Measurements from ENCODE around the gene MARVELD2.
"Not testable (repeated sequence)": the region's sequence is repeated elsewhere in the genome, so short reads cannot be mapped to it uniquely, and the experiment has no call there.

Gene MARVELD2

DNA sequence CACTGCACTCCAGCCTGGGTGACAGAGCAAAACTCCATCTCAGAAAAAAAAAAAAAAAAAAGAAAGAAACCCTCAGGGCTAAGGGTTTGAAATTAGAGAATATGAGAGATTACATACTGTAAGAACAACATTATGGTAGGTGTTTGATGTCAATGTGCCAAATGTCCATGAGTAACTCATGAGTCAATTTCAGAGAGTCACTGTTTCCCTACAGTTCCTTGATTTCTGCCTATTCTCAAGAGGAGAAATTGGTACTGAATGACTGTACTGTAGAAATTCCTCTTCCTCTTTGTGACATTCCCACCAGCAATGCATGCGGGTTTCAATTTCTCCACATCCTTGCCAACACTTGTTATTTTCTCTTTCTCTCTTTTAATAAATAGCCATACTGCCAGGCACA lies 35.2 kb downstream of the MARVELD2 start:
- no peak for DNase-seq

DNA sequence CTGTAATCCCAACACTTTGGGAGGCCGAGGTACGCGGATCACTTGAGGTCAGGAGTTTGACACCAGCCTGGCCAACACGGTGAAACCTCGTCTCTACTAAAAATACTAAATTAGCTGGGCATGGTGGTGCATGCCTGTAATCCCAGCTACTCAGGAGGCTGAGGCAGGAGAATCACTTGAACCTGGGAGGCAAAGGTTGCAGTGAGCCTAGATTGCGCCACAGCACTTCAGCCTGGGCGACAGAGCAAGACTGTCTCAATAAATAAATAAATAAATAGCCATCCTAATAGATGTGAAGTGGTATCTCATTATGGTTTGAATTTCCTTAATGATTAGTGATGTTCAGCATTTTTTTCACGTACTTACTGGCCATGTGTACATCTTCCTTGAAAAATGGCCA lies 35.6 kb downstream of the MARVELD2 start:
- DNase-seq, result not testable (repeated sequence)

DNA sequence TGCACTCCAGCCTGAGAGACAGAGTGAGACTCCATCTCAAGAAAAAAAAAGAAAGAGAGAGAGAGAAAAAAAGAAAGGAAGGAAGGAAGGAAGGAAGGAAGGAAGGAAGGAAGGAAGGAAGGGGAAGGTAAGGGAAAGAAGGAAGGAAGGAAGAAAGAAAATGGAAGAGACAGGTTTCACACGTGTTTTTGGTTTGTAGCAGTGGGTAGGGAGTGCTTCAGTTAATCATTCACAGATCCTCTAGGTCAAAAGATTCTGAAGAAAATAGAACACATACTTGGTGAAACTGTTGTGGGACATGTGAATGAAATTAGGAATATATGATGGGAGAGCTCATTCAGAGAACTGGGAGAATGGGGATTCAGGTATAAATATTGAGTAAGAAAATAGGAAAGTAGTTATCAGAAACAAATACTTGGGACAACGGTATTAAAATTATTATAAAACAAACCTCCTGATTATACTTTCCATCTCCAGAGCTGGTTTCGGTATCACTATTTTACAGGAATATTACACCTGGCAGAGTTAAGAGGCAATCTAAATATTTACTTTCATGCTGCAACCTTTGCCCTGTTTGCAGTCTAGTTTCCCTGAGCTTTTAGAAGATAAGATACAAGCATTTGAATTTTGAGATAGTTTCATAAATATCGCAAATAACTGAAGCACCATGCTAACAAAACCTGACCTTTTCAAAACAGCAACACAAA lies 37.2 kb downstream of the MARVELD2 start:
- no peak for DNase-seq

DNA sequence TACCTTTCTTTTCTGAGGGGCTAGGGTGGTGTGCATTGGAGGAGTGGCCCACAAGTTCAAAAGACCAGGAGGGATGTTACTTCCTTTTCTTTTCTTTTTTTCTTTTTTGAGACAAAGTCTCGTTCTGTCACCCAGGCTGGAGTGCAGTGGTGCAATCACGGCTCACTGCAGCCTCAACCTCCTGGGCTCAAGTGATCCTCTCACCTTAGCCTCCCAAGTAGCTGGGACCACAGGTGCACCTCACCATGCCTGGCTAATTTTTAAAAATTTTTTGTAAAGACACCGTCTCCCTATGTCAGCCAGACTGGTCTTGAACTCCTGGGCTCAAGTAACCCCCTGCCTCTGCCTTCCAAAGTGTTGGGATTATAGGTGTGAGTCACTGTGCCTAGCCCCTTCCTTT lies 38.6 kb downstream of the MARVELD2 start:
- not testable (repeated sequence) for DNase-seq

DNA sequence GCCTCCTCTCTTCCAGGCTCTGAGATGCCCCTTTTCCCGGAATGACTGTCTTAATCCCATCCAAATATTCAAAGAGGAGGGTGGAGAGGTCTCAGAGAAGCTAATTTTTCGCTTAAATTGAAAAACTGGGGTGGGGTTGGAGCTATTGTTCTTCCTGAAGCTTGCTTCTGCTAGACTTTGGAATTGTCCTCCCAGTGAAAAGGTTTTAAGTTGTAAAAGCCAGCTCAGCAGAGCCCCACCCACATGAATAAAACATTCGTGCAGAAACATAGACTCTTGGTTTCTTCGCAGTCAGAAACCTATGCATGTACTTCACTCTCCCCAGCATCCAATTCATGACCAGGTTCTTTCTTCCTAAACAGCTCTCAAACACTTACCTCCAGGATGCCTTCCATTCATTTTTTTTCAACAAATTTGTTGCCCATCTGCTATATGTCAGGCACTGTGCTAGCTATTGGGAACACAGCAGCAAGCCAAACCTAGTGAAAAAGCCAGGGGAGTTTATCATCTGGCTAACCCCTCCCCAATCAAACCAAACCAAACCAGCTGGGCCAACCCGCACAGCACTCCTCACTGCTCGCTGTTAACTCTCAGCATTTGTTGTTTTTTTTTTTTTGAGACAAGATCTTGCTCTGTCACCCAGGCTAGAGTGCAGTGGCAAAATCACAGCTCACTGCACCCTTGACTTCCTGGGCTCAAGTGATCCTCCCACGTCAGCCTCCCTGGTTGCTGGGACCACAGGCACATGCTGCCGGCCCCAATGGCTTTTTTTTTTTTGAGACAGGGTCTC lies 39.7 kb downstream of the MARVELD2 start:
- DNase-seq, result no peak

DNA sequence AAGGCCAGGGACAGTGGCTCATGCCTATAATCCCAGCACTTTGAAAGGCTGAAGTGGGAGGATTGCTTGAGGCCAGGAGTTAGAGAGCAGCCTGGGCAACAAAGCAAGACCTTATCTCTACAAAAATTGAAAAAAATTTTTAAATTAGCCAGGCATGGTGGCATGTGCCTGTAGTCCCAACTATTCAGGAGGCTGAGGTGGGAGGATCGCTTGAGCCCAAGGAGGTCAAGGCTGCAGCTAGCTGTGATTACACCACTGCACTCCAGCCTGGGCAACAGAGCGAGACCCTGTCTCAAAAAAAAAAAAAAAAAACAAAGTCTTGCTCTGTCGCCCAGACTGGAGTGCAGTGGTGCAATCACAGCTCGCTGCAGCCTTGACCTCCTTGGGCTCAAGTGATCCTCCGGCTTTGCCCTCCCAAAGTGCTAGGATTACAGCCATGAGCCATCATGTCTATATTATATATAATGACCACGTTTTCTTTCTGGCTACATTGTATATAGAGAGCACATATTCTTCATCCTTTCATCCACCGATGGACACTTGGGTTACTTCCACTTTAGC lies 40.6 kb downstream of the MARVELD2 start:
- DNase-seq, result not testable (repeated sequence)

DNA sequence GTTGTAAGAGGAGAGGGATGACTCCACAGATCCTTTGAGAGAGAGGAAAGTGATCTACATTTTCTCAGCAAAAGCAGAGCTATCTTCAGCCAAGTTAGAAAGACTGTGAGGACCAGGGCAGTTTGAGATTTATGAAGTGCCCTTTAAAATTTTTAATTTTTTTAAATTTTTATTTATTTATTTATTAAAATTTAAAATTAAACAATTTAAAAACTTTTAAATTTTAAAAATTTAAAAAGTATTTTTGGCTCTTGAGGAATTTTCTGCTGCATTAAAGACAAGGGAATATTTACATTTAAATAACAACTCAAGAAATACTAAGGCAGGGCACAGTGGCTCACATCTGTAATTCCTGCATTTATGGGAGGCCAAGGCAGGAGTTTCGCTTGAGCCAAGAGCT lies 47.3 kb downstream of the MARVELD2 start:
- no peak for DNase-seq

DNA sequence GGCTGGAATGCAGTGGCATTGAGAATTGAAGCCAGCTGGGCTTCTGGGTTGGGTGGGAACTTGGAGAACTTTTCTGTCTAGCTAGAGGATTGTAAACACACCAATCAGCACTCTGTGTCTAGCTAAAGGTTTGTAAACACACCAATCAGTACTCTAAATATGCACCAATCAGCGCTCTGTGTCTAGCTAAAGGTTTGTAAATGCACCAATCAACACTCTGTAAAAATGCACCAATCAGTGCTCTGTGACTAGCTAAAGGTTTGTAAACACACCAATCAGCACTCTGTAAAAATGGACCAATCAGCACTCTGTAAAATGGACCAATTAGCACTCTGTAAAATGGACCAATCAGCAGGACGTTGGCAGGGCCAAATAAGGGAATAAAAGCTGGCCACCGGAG lies 51.5 kb downstream of the MARVELD2 start:
- DNase-seq, result not testable (repeated sequence)

DNA sequence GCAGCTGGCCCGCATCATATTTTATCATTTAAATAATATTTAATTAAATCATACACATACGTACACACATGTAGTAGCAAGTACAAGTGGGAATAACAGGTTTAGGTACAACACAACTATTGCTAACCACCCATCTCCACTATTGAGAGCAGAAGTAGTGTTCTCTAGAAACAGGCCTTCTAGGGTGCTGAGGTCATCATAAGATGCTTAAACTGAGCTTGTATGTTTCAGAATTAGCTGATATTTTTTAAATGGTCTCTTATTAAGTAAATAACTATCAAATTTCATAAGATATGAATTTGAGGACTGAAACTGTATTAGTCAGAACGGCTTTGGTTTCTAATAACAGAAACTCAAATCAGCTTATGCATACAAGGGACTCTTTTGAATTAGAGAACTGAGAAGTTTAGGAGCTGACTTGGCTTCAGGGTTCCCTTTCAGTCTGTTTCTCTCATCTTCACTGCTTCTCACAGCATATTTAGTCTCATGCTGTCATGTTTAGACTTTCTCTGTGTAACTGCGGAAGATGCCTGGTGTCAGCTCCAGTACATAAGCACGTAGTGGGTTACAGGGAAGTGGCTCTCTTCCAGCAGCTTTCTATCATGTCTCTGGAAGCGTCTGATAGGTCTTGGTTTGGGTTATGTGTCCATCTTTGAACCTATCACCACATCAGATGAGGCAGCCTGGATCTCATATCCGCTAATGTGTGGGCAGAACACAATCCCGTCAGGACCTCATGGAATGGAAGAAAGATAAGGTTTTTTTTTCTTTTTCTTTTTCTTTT lies 52.7 kb downstream of the MARVELD2 start:
- DNase-seq, result no peak

DNA sequence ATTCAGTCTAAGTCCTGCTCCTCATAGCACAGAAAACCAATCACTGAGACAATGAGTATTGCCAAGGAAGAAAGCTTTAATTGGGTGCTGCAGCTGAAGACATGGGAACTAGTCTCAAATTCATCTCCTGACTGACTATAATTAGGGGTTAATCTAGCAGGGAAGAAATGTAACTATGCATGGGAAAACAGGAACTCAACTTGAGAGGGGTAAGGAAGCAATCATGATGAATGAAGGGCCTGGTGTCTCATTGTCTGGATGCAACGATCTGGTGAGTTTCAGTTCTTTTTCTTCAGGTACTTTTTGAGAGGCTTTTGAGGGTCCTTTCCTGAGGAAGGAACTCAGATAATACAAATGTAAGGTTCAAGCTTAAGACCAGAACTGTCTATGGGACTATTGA lies 53.7 kb downstream of the MARVELD2 start:
- no peak for DNase-seq

DNA sequence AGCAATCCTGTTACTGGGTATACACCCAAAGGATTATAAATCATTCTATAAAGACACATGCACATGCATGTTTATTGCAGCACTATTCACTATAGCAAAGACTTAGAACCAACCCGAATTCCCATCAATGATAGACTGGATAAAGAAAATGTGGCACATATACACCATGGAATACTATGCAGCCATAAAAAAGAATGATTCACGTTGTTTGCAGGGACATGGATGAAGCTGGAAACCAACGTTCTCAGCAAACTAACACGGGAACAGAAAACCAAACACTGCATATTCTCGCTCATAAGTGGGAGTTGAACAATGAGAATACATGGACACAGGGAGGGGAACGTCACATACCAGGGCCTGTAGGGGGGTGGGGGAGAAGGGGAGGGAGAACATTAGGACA lies 56.6 kb downstream of the MARVELD2 start:
- DNase-seq, result not testable (repeated sequence)

DNA sequence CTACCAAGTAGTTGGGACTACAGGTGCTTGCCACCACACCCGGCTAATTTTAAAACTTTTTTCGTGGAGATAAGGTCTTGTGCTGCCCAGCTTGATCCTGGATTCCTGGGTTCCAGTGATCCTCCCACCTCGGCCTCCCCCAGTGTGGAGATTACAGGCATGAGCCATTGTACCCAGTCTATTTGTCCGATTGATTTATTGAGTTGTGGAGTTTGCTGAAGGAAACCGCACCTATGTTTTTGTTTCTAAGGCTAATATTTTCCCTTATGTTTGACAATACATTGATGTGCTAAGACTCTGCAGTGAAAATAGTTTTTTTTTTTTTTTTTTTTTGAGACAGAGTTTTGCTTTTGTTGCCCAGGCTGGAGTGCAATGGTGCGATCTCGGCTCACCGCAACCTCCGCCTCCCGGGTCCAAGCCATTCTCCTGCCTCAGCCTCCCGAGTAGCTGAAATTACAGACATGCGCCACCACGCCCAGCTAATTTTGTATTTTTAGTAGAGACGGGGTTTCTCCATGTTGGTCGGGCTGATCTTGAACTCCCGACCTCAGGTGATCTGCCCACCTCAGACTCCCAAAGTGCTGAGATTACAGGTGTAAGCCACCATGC lies 57.7 kb downstream of the MARVELD2 start:
- not testable (repeated sequence) for DNase-seq

DNA sequence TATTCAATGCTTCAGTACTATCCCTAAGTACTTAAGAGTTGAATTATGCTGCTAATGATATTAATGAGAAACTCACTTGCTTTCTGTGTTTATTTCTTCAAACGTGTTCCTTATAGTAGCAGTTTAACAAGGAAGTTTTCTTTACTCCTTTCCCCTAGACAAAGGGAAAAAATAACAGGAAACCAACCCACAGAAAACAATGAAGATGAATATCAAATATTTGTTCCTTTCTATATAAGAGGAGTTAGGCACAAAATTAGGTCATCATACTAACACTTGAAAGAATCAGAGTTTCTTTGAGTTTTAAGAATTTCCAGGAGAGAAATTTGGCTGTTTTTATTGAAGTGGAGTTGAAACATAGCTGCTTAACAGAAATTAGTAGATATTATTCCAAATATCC lies 62.3 kb downstream of the MARVELD2 start:
- no peak for DNase-seq

DNA sequence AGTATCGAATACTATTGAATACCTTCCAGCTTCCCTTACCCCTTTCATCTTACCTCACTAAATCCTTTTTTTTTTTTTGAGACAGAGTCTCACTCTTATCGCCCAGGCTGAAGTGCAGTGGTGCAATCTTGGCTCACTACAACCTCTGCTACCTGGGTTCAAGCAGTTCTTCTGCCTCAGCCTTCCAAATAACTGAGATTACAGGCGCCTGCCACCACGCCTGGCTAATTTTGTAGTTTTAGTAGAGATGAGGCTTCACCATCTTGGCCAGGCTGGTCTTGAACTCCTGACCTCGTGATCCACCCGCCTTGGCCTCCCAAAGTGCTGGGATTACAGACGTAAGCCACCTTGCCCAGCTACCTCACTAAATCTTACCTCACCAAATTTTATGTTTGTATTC lies 63.4 kb downstream of the MARVELD2 start:
- not testable (repeated sequence) for DNase-seq

DNA sequence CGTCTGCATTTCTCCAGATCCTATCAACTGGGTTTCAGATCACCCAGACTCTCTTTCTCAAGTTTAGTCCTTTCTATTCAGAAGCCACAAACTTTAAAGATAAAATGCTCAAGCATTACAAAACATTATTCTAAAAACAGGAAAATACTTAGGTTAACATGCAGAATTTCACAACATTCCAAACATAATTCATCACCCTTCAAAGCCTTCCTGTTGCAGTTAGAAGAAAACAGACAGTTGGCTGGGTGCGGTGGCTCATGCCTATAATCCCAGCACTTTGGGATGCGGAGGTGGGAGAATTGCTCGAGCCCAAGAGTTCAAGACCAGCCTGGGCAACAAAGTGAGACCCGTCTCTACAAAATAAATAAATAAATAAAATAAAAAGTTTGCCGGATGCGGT lies 70.0 kb downstream of the MARVELD2 start:
- no peak for DNase-seq

DNA sequence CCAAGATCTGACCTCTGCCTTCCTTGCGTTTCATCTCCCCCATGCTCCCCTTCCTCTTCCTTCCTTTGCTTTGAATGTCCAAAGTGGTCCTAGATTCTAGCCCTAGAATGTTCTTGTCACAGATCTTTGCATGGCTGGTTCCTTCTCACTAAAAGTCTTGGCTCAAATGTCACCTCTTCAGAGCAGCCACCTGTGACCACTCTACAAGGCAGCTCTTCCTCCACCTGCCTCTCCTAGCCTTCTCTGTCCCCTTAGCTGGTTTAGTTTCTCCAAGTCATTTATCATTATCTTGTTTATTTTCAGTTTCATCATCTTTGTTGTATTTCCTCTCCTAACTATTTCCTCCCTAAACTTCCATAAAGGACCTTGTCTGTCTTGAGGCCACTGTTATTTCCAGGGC lies 70.6 kb downstream of the MARVELD2 start:
- DNase-seq, result no peak

DNA sequence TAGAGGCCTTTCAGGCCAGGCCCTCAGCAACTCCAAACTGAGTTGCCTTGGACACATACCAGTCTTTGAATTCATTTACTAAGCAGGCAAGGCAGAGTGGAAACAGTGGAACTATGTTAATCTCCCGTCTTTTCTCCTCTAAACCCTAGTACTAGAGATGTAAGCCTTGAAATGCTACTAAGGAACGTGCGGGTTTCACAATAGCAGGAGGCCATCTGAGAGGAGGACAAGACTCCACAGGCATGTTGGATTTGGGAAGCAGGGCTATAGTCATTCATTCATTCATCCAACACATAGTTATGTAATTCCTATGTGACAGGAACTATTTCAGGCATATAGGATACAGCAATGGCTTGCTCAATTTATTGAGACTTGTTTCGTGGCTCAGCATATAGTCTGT lies 74.3 kb downstream of the MARVELD2 start:
- no peak for DNase-seq

DNA sequence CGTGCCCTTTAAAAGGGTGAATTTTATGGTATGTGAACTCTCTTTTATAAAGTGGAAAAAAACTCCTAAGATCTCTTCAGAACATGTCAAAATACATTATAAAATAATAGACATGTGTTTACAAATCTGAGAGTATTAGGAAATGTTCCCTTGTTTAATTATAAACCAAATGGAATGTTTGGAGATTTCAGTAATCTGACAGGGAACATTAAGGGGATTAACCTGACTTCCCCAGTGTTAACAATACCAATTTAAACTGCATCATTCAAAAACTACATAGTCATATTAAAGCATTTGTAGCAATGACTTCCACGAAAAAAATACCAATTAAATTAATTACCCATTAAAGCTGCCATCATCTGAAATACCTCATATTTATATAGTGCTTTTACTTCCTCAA lies 76.1 kb downstream of the MARVELD2 start:
- no peak for DNase-seq

DNA sequence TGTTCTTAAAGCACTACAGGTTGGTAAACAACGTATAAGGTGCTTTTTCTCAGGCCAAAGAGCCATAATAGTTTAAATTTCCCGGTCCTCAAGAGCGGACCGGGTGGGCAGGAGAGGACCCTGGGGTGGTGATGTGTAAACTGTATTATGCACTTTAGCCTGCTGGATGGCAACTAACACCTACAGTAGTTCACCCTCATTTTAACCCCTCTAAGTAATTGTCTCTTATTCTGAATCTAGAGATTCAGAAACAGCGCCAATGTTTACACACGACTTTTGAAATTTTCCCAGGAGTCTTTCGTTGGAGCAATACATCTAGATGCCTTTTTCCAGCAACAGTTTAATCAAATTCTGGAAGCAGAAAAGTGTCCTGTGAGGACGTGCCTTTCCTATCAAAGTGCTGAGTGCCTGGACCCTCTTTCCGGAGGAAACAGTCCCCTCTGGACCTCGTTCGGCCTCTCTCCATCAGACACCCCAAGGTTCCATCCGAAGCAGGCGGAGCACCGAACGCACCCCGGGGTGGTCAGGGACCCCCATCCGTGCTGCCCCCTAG lies 77.0 kb downstream of the MARVELD2 start:
- DNase-seq, result no peak

DNA sequence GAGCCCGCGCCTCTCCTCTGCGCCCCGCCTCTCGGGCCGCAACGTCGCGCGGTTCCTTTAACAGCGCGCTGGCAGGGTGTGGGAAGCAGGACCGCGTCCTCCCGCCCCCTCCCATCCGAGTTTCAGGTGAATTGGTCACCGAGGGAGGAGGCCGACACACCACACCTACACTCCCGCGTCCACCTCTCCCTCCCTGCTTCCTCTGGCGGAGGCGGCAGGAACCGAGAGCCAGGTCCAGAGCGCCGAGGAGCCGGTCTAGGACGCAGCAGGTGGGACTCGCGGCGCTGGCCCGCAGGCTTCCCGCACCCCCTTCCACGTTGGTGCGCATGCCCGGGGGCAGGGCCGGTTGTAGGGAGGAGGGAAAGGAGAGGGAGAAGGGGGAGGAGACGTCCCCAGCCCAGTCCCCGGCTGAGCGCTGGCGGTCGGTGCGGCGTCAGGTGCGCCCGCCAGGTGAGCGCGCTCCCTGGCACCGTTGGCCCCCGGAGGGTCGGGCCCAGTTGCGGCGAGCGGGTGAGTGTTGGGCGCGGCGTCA lies 77.5 kb downstream of the MARVELD2 start, which contains the start of gene OCLN:
TSS of gene OCLN (plus strand) at position 400 of the 532 bp plus-strand sequence. CDS start 11,455 bp downstream, outside the sequence.
- DNase-seq, result peak; percentile 68 to 80

DNA sequence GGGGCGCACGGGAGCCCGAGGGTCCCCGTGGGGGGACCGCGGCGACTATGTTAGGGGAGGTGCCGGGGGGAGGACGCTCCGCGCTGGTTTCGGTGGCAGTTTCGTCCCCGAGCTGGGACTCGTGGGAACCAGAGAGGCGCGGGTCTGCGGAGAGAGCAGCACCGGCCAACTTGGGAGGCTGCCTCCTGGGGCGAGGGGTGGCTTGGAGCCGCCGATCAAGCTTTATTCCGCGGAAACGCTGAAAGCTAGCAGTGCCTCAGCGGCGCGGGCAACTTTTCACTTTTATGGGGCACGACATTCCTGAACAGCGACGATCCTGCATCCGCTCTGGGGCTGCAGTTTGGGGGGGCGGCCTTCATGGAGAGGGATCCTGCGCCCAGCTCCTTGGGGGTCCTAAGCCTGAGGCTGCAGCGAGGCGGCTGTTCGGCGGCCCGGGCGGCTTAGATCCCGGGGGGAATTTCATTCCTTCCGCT lies 78.0 kb downstream of the MARVELD2 start:
- DNase-seq, result no peak

Measured in NCI-H1930 (cell line).